HepG2 (cell line): Measurements from ENCODE around the gene NPFFR1. TPM values are rescaled to one million over a fixed set of nuclear protein-coding genes. Genes with fewer than 3 reads are reported as not detected.
A peak's percentile ranks its signal among the peaks of the same experiment; 100 is the strongest.

Source experiments
- ATAC-seq: fragments of 200-7000 bp; cut with Tn5 transposase; 3 replicates; pipeline ENCODE4 v1.9.1; 2020; ENCODE audit warnings: mild to moderate bottlenecking, moderate library complexity
- BruUV-seq: library from RNA; stranded (reverse); fragments of 400-500 nt; replicated peaks from 2 replicates; lab custom pipeline; 2021; lab: Mats Ljungman, UMichigan
- CTCF ChIA-PET: fragments of 300-600 bp; formaldehyde crosslinking; extraction: SDS; loops from one replicate; lab custom pipeline; 2021; ENCODE audit warnings: low total read pairs, inconsistent platforms, low intra/inter-chr PET ratio; lab: Yijun Ruan, JAX
- POLR2A ChIA-PET: fragments of 350-600 bp; sonication (Branson Sonifier 250); formaldehyde crosslinking; loops from one replicate; lab custom pipeline; 2020; ENCODE audit warnings: antibody characterized with exemption, inconsistent platforms; lab: Yijun Ruan, JAX
- DNase-seq: peaks from one replicate; pipeline ENCODE4 v3.0.0-alpha.2; 2015; ENCODE audit warnings: low spot score
- FAIRE-seq: peaks from 3 replicates; lab custom pipeline; 2011; peaks lifted over from hg19 to GRCh38; lab: Jason Lieb, UNC
- H2AFZ ChIP-seq: one replicate; pipeline ENCODE4 v1.6.1; 2011; ENCODE audit warnings: low read length, inconsistent platforms
- H3K27ac ChIP-seq: fragments of 300-600 bp; 3 replicates; pipeline ENCODE4 v1.8.0; 2011; ENCODE audit warnings: mixed run types, mild to moderate bottlenecking, mixed read lengths, low read length, inconsistent platforms; ENCODE audit not compliant: insufficient read depth; ENCODE audit errors: extremely low read length
- H3K27me3 ChIP-seq, 2 experiments: fragments of 200-600 bp in 1 of 2; 2 replicates in 1 of 2; 3 replicates in 1 of 2; pipeline versions ENCODE4 v1.6.0 to v1.8.0; 2011; ENCODE audit warnings: low read length in 2 of 2, mild to moderate bottlenecking in 2 of 2, moderate library complexity in 2 of 2, inconsistent platforms in 1 of 2; ENCODE audit not compliant: insufficient read depth in 2 of 2, control insufficient read depth in 1 of 2
- H3K36me3 ChIP-seq, 2 experiments: fragments of 200-600 bp in 1 of 2; replicated peaks in 1 of 2; 2 replicates in 1 of 2; 3 replicates in 1 of 2; pipeline versions ENCODE4 v1.5.1 to v1.8.0; 2011; ENCODE audit warnings: low read length in 2 of 2, inconsistent platforms in 1 of 2; ENCODE audit not compliant: insufficient read depth in 2 of 2, control insufficient read depth in 1 of 2
- H3K4me1 ChIP-seq: 2 replicates; pipeline ENCODE4 v1.5.1; 2012; ENCODE audit warnings: low read length, inconsistent platforms; ENCODE audit not compliant: insufficient read depth
- H3K4me2 ChIP-seq: 2 replicates; pipeline ENCODE4 v1.6.0; 2011; ENCODE audit warnings: low read depth, low read length, inconsistent platforms
- H3K4me3 ChIP-seq, 3 experiments: fragments of 200-600 bp in 1 of 3; sonication (generic), shearing (Covaris generic) in 1 of 3; replicated peaks in 1 of 3; 2 replicates each; pipeline ENCODE4 v1.5.1; 2011 to 2016; ENCODE audit warnings: low read length in 3 of 3, inconsistent platforms in 2 of 3, low read depth in 2 of 3, mild to moderate bottlenecking in 2 of 3, control low read depth in 1 of 3, mixed read lengths in 1 of 3; ENCODE audit not compliant: insufficient read depth in 1 of 3
- H3K79me2 ChIP-seq: one replicate; pipeline ENCODE4 v1.6.1; 2011; ENCODE audit warnings: low read length, inconsistent platforms; ENCODE audit not compliant: insufficient read depth
- H3K9ac ChIP-seq: 2 replicates; pipeline ENCODE4 v1.6.0; 2011; ENCODE audit warnings: mild to moderate bottlenecking, low read depth, low read length, inconsistent platforms; ENCODE audit not compliant: insufficient read depth
- H3K9me3 ChIP-seq: 2 replicates; pipeline ENCODE4 v1.5.1; 2012; ENCODE audit warnings: mild to moderate bottlenecking, low read length
- H4K20me1 ChIP-seq: 2 replicates; pipeline ENCODE4 v1.6.0; 2011; ENCODE audit warnings: inconsistent platforms, mild to moderate bottlenecking, low read length, moderate library complexity; ENCODE audit not compliant: insufficient read depth
- DPF2 ChIP-seq: sonication (generic); formaldehyde crosslinking; IDR thresholded peaks from 2 replicates; pipeline ENCODE4 v1.4.0; 2020; ENCODE audit warnings: mild to moderate bottlenecking, low read depth, missing genetic modification reagents, borderline replicate concordance
- ETV6 ChIP-seq: sonication (generic); formaldehyde crosslinking; conservative IDR thresholded peaks from 2 replicates; pipeline ENCODE4 v1.4.0; 2020; ENCODE audit warnings: missing genetic modification reagents
- MYPOP ChIP-seq: sonication (generic); formaldehyde crosslinking; IDR thresholded peaks from 2 replicates; pipeline ENCODE4 v1.8.1; 2023; ENCODE audit warnings: mild to moderate bottlenecking, moderate library complexity, missing genetic modification reagents
- NR2F6 ChIP-seq, 2 experiments: IDR thresholded peaks; 2 replicates each; pipeline ENCODE4 v1.6.1; 2016; ENCODE audit warnings: antibody characterized with exemption in 1 of 2, mild to moderate bottlenecking in 1 of 2
- PITX1 ChIP-seq: sonication (generic); formaldehyde crosslinking; IDR thresholded peaks from 2 replicates; pipeline ENCODE4 v1.5.1; 2020; ENCODE audit warnings: mild to moderate bottlenecking, missing genetic modification reagents
- RBM22 ChIP-seq: fragments of 200-400 bp; formaldehyde crosslinking; optimal IDR thresholded peaks from 2 replicates; pipeline ENCODE3; 2017; ENCODE audit warnings: mild to moderate bottlenecking, low read length, moderate library complexity
- ZNF670 ChIP-seq: sonication (generic); formaldehyde crosslinking; IDR thresholded peaks from 2 replicates; pipeline ENCODE4 v1.8.0; 2022; ENCODE audit warnings: mild to moderate bottlenecking, missing genetic modification reagents, borderline replicate concordance
- WGBS: methylation state at CpG from one replicate; pipeline ENCODE4 v1.1.6; 2017; ENCODE audit warnings: low lambda C conversion rate; 5-methylcytosine and 5-hydroxymethylcytosine counted together
- in situ Hi-C: cut with HindIII; loops from 2 replicates; pipeline ENCODE4 v1.10.0; 2017; ENCODE audit warnings: low pct_unique_long_range_greater_than_20kb; ENCODE audit not compliant: extremely low pct_ligation_motif_present
- intact Hi-C: fragments of 100-400 bp; cut with micrococcal nuclease; formaldehyde crosslinking; loops from one replicate; pipeline ENCODE4 v1.10.0; 2022; ENCODE audit not compliant: unreplicated experiment
- polyA plus RNA-seq, 8 experiments: library from polyadenylated mRNA; depleted of rRNA in 3 of 8; stranded (reverse) in 7 of 8; unstranded in 1 of 8; fragments of >200 nt; fragmentation: Illumina TruSeq in 4 of 8; extraction: Trizol in 4 of 8; gene quantifications; 2 replicates each; pipeline versions ENCODE4 v1.2.1 to v1.2.3, GENCODE V29; 2011 to 2016; ENCODE audit warnings: low read depth in 4 of 8, missing spikeins in 1 of 8, mixed read lengths in 1 of 8; ENCODE audit not compliant: insufficient read depth in 1 of 8
- total RNA-seq, 5 experiments: library from RNA; depleted of rRNA; stranded (reverse); fragments of >200 nt; fragmentation: Illumina TruSeq; extraction: Trizol; gene quantifications; 2 replicates each; pipeline ENCODE4 v1.2.3, GENCODE V29; 2016; ENCODE audit warnings: low read depth in 1 of 5

The NPFFR1 gene
- total and polyA plus RNA-seq, 2 of the 13 experiments (the other 11 are each of a cell fraction or from before 2014, with no cell fraction given), result under 0.01 TPM; not detected in 1

GRCh38 chr10:70298393-70298792, 14.6 kb upstream of the NPFFR1 start:
- no TSS peak for BruUV-seq
- no peak overlapping the region for H3K4me2 ChIP-seq
- H2AFZ ChIP-seq, result no peak overlapping the region
- no peak overlapping the region for H3K4me3 ChIP-seq
- no peak overlapping the region for H3K27ac ChIP-seq
- H3K36me3 ChIP-seq, result peaks cover 10 to 22% of the 10 kb centered on the region in 2 experiments
- H3K27me3 ChIP-seq, result no peaks in the 10 kb centered on the region; a peak in 1 of 5 replicates
- in situ Hi-C loops (no loop called here), intact Hi-C loops (no loop called here)
- no peak for TF ChIP-seq DPF2 (CRISPR knock-in tag)
- no peak for TF ChIP-seq ETV6 (CRISPR knock-in tag)
- TF ChIP-seq MYPOP (CRISPR knock-in tag), result no peak
- no peak for TF ChIP-seq PITX1 (CRISPR knock-in tag)
- TF ChIP-seq RBM22, result peak; percentile 54
- H3K4me1 ChIP-seq, result no peaks in the 10 kb centered on the region
- DNase-seq (no peak), FAIRE-seq (no peak), ATAC-seq (no peak)
- H4K20me1 ChIP-seq, result no peaks in the 10 kb centered on the region
- H3K9me3 ChIP-seq, result no peaks in the 10 kb centered on the region
- POLR2A ChIA-PET, result interaction anchor here (1.3 kb wide), 1 partner anchor 54 kb away, joined by 3 read pairs; no protein-coding TSS in a partner anchor
- no peaks in the 10 kb centered on the region for H3K79me2 ChIP-seq
- 74% methylated on average over 5 of the region's 5 CpGs for WGBS
- H3K9ac ChIP-seq, result no peak overlapping the region
- CTCF ChIA-PET, result no interaction called here

- TF ChIP-seq ZNF670 (CRISPR knock-in tag), result no peak
- peak; percentile 58 for TF ChIP-seq NR2F6 (IDR thresholded peaks at IDR 0.05)
- TF ChIP-seq NR2F6 (CRISPR knock-in tag; IDR thresholded peaks at IDR 0.05), result no peak
- WGBS, result 66% methylated on average over 5 of the region's 5 CpGs
- ATAC-seq, result no peak
- Histone ChIP-seq H3K9me3 (no peaks in the 10 kb centered on the region), H3K36me3 (peaks cover 8 to 21% of the 10 kb centered on the region in 2 experiments), H3K27me3 (no peaks in the 10 kb centered on the region), H4K20me1 (no peaks in the 10 kb centered on the region), H3K27ac (no peak overlapping the region), H3K9ac (no peak overlapping the region), H3K79me2 (no peaks in the 10 kb centered on the region), H3K4me1 (no peaks in the 10 kb centered on the region), H3K4me2 (no peak overlapping the region), H2AFZ (no peak overlapping the region), H3K4me3 (no peak overlapping the region)
- in situ Hi-C loops, result no loop called here
- ChIA-PET CTCF (no interaction called here), POLR2A (interaction anchor here (1.3 kb wide), 1 partner anchor 55 kb away, joined by 3 read pairs; no protein-coding TSS in a partner anchor)
- intact Hi-C loops, result no loop called here
- no peak for DNase-seq
- FAIRE-seq, result no peak
- no TSS peak for BruUV-seq
These were observed 13.4 kb upstream of the NPFFR1 start for GRCh38 chr10:70297224-70297623.
